IPS-18c (cell line): ENCODE measurements around the gene DTYMK.
A peak's percentile ranks its signal among the peaks of the same experiment; 100 is the strongest.

Source experiments
- H3K4me3 ChIP-seq: 2 replicates; pipeline ENCODE4 v1.7.0; 2013; ENCODE audit warnings: low read depth, mild to moderate bottlenecking, low read length, moderate library complexity; ENCODE audit not compliant: insufficient read depth
- H3K9me3 ChIP-seq: one replicate; pipeline ENCODE4 v1.6.1; 2013; ENCODE audit warnings: mild to moderate bottlenecking, low read length, moderate library complexity; ENCODE audit not compliant: control insufficient read depth, insufficient read depth

Gene DTYMK

GRCh38 chr2:241639385-241639784 is 47.2 kb downstream of the DTYMK start:
- no peak overlapping the region for H3K4me3 ChIP-seq
- H3K9me3 ChIP-seq: peaks cover 8% of the 10 kb centered on the region

DNA sequence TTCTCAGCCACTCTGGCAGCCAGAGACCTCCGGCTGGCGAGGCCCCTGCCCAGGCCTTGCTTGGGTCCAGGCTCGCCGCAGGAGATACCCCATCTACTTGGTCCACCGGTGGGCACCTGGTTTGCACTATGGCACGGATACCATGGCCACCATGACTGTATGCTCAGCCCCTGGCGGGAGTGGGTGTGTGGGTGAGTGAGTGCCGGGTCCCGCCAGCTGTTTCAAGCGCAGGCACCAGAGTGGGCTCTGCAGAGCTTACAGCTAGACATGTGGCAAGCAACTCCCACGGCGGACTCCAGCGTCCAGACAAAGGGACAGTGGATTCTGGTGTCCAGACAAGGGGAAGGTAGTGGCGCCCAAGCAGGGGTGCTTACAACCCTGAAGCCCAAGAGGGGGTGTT is 47.7 kb downstream of the DTYMK start:
- Histone ChIP-seq H3K9me3 (peaks cover 11% of the 10 kb centered on the region), H3K4me3 (peak overlapping the region; percentile 31)

- Histone ChIP-seq H3K9me3 (peaks cover 11% of the 10 kb centered on the region), H3K4me3 (peak overlapping the region; percentile 100)
These were observed 48.6 kb downstream of the DTYMK start for GRCh38 chr2:241637795-241638660.

GRCh38 chr2:241637018-241637794 is 49.4 kb downstream of the DTYMK start, which contains the start of the genes ATG4B and THAP4:
Gene ATG4B (plus strand): TSS chr2:241637693. CDS start chr2:241637715, 22 bp downstream.
Gene THAP4 (minus strand): TSS chr2:241637158. CDS start chr2:241637017, 141 bp downstream.
- Histone ChIP-seq H3K9me3 (peaks cover 11% of the 10 kb centered on the region), H3K4me3 (peak within 1 kb of the TSS; percentile 100)

- peaks cover 11% of the 10 kb centered on the region for H3K9me3 ChIP-seq
- peak overlapping the region; percentile 75 for H3K4me3 ChIP-seq
These were observed 50.2 kb downstream of the DTYMK start for GRCh38 chr2:241636182-241637017.

DNA sequence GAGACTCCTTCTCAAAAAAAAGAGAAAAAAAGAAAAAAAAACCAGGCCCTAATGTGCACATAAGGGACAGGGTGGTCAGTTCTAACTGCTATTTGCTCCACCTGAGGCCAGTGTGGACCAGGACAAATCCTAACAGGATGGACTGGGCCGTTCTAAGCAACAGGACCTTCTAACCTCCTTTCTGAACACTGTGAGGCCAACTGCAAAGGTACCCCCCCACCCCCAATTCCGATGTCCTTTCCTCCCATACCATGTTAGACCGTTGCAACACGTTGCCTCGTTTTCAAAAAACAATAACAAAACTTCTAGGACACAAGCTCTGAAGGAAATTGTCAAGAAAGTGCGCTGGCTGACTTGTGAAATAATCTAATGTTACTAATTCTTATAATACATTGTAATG is 50.9 kb downstream of the DTYMK start:
- H3K9me3 ChIP-seq: peaks cover 11% of the 10 kb centered on the region
- peak overlapping the region; percentile 75 for H3K4me3 ChIP-seq

- no peak overlapping the region for H3K4me3 ChIP-seq
- H3K9me3 ChIP-seq: peaks cover 5% of the 10 kb centered on the region
These were observed 53.1 kb downstream of the DTYMK start for GRCh38 chr2:241633561-241633960.

GRCh38 chr2:241632478-241633325 is 53.9 kb downstream of the DTYMK start:
- Histone ChIP-seq H3K4me3 (no peak overlapping the region), H3K9me3 (peaks cover 5% of the 10 kb centered on the region)

DNA sequence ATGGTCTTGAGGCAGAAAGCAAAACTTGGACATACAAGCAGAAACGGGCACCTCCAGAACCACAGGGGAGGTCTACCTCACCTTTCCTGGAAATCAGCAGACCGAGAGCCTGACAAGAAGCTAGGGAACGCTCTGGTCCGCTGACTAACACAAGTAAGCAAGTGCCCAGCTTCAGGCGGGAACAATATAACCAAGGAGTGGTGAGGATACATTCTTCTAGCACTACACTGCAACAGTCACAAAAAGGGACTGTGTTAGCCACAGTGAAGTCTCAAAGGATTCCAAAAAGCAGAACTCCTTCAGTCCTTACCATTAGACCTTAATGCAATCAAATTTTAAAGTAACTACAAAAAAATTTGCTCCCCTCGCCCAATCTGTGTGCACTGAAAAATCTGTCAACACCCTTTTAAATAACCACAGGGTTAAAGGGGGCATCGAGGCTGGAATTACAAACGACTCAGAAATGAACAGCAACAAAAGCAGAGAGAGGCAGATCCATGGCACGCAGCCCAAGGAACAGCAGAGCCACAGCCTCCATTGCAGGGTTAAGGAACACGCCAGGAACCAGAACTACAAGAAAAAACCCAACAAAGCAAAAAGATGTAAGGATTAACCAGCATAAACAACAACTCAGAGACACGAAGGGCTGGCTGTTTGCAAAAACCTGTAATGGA is 56.7 kb downstream of the DTYMK start:
- H3K4me3 ChIP-seq: no peak overlapping the region
- peaks cover 3% of the 10 kb centered on the region for H3K9me3 ChIP-seq

DNA sequence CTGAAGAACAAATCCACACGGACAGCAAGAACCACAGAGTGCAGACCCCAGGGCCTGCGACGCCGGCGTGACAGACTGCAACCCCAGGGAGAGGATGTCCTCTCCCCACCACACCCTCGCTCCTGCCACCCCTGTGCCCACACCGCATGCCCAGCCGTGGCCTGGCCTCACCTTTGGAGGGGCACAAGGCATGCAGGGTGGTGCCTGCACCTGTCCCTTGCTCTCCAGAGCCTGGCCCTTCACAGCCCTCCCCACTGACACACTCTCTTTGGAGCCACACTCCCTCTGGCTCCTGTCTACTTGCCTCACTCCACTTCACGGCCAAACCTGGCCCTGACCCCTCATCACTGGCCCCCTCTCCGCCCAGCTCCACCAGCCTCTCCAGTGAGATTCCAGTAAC is 58.9 kb downstream of the DTYMK start:
- H3K4me3 ChIP-seq: no peak overlapping the region
- no peaks in the 10 kb centered on the region for H3K9me3 ChIP-seq
